AG09309 (cell line): ENCODE measurements around the gene RGS17.
"Not testable (repeated sequence)": the region's sequence is repeated elsewhere in the genome, so short reads cannot be mapped to it uniquely, and the experiment has no call there.

Experiments used
- DNase-seq: peaks from one replicate; pipeline ENCODE4 v3.0.0-alpha.2; 2010; ENCODE audit warnings: low read depth
- H3K4me3 ChIP-seq: 2 replicates; pipeline ENCODE4 v1.5.1; 2011; ENCODE audit warnings: mild to moderate bottlenecking, low read depth, low read length, moderate library complexity; ENCODE audit not compliant: control insufficient read depth
- TF ChIP-seq, protein P1 (sequence below): IDR thresholded peaks from 2 replicates; pipeline ENCODE4 v1.5.1; 2011; ENCODE audit warnings: mild to moderate bottlenecking, low read depth, low read length, inconsistent platforms; ENCODE audit not compliant: insufficient read depth, control insufficient read depth; ENCODE audit errors: missing control alignments

The RGS17 gene

DNA sequence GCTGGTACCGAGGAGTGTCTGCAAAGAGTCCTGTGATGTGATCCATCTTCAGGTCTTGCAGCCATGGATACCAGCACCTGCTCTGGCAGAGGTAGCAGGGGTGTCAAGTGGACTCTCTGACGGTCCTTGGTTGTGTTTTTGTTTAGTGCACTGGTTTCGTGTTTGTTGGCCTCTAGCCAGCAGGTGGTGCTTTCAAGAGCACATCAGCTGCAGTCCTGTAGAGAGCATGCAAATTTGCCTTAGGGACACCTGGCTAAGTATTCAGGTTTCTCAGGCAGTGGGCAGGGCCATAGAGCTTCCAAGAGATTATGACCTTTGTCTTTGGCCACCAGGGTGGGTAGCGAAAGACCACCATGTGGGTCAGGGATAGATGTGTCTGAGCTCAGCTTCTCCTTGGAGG is 14.5 kb upstream of the RGS17 start:
- TF ChIP-seq, protein P1, sequence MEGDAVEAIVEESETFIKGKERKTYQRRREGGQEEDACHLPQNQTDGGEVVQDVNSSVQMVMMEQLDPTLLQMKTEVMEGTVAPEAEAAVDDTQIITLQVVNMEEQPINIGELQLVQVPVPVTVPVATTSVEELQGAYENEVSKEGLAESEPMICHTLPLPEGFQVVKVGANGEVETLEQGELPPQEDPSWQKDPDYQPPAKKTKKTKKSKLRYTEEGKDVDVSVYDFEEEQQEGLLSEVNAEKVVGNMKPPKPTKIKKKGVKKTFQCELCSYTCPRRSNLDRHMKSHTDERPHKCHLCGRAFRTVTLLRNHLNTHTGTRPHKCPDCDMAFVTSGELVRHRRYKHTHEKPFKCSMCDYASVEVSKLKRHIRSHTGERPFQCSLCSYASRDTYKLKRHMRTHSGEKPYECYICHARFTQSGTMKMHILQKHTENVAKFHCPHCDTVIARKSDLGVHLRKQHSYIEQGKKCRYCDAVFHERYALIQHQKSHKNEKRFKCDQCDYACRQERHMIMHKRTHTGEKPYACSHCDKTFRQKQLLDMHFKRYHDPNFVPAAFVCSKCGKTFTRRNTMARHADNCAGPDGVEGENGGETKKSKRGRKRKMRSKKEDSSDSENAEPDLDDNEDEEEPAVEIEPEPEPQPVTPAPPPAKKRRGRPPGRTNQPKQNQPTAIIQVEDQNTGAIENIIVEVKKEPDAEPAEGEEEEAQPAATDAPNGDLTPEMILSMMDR: no peak
- H3K4me3 ChIP-seq: no peak overlapping the region
- no peak for DNase-seq

DNA sequence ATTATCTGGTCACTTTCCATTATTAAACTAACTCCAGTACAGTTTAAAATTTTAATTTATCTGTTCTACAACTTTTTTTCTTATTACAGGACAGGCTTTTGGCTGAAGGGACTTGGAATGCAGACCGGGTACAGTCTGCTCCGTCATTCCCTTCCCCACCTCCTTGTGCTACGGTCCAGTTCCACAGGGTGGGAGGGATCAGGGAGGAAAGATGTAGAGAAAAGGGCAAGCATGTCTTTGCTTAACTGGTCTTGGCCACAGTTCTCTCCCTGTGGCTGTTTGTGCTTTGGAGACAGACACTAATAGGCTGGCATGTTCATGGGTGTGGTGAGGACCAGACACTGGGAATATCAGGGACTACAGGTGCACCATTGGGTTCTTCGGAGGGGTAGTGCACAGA is 12.1 kb upstream of the RGS17 start:
- DNase-seq: no peak
- H3K4me3 ChIP-seq: no peak overlapping the region
- TF ChIP-seq, protein P1: no peak

DNA sequence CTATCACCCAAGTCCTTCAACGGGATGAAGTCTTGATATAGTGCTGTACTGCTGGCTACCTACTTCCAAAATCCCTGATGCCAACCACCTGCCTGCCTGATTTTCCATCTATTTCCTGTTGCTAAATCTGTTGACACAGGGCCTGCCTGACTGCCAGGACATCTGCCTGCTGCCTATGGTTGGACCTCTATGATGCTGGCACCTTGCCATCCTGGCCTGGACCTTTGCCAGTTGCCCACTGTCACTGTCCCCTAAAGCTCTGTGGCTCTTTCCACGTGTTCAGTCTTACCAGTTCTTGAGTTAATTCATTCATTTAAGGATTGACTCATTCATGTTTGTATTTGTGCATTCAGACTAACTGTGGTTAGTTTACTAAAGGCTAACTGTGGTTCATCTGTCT is 9.2 kb upstream of the RGS17 start:
- TF ChIP-seq, protein P1: no peak
- DNase-seq: no peak

DNA sequence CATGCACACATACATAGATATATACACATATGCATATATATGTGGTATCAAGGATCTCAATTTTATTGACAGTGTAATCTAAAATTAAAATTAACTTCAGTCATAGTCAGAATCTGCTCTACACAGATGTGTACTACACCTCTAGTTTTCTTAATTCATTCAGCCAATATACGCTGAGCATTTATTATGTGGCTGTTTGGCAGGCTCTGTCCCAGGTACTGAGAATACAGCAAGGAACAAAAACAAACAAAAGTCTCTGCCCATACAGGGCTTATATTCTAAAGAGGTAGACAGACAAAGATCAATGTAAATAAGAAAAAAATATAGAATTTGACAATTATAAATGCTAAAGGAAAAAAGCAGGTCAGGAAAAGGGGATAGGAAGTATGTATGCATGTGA is 7.8 kb upstream of the RGS17 start:
- no peak for DNase-seq
- no peak overlapping the region for H3K4me3 ChIP-seq
- TF ChIP-seq, protein P1: no peak

More for the DNA sequence above, 9.2 kb upstream of the RGS17 start:
- H3K4me3 ChIP-seq: no peak overlapping the region

DNA sequence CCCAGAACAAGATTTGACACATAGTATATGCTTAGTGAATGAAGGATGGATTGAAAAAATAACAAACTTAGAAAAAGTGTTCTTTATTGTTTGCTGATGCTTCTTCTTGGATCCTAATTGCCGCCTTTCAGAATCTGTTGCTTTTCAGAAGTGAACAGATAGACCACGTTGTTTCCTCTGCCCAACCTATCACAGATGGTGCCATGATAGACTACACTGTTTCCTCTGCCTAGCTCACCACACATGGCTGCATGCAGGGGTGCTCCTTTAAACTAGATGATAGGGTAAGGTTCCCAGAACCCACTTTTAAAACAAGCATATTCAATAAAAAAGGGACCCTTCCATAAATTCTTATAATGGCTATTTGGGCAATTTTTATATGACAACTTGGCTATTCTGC is 4.6 kb upstream of the RGS17 start:
- DNase-seq: no peak

DNA sequence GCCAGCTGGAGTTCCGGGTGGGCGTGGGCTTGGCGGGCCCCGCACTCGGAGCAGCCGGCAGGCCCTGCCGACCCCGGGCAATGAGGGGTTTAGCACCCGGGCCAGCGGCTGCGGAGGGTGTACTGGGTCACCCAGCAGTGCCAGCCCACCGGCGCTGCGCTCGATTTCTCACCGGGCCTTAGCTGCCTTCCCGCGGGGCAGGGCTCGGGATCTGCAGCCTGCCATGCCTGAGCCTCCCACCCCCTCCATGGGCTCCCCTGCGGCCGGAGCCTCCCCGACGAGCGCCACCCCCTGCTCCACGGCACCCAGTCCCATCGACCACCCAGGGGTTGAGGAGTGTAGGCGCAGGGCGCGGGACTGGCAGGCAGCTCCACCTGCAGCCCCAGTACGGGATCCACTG is 2.6 kb upstream of the RGS17 start:
- not testable (repeated sequence) for DNase-seq, H3K4me3 ChIP-seq

More for the DNA sequence above, 4.6 kb upstream of the RGS17 start:
- TF ChIP-seq, protein P1: no peak
- no peak overlapping the region for H3K4me3 ChIP-seq

DNA sequence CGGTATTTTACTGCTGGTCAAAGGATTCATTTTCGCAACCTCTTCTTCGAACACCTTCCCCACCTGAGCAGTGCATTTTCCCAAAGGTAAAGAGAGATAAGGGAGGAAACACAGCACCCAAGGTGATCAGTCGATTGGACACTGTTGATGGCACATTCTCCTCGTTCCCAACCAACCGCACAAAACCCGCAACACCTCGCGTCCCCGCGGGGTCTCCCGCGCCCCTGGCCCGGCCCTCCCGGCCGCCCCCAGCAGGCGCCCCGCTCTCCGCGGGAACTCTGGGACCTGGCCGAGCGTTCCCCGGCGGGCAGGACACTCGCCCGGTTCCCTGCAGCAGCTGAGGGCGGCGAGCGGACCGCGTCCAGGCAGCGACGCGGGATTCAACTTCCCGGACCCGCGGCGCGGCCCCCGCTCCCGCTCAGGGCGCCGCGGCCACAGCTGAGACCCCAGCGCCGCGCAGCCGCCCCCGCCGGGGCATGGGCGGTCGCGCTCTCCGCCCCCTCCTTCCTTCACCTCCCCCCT is 506 bp downstream of the RGS17 start:
- DNase-seq: no peak
- TF ChIP-seq, protein P1: no peak
- H3K4me3 ChIP-seq: peak overlapping the region; percentile 93
